Measurements from ENCODE around the gene ATP11A. TPM values are rescaled to one million over a fixed set of nuclear protein-coding genes. Genes with fewer than 3 reads are reported as not detected.

ATP11A gene
- total and polyA plus RNA-seq, 9 of the 15 experiments (the other 6 are each of a cell fraction or from before 2014, with no cell fraction given) = 0.38 to 34.2 (median 4.2) TPM

- TF ChIP-seq REST (IDR thresholded peaks at IDR 0.05; ENCODE audit: borderline replicate concordance) (no peak), REST (CRISPR knock-in tag; IDR thresholded peaks at IDR 0.05; ENCODE audit: low read depth) (no peak), ZNF740 (CRISPR knock-in tag; IDR thresholded peaks at IDR 0.05) (no peak), ZNF740 (tag; IDR thresholded peaks at IDR 0.05) (no peak), PKNOX1 (IDR thresholded peaks at IDR 0.05) (no peak), THRAP3 (IDR thresholded peaks at IDR 0.05; ENCODE audit: borderline replicate concordance) (no peak), L3MBTL2 (IDR thresholded peaks at IDR 0.05) (no peak), NFXL1 (CRISPR knock-in tag; IDR thresholded peaks at IDR 0.05) (no peak), SIX5 (IDR thresholded peaks at IDR 0.05; ENCODE audit: borderline replicate concordance in 1 of 2, insufficient read depth in 1 of 2, low read depth in 1 of 2, low read length in 2 of 2) (no peak), KLF16 (IDR thresholded peaks at IDR 0.05) (no peak), ZFP1 (CRISPR knock-in tag; IDR thresholded peaks at IDR 0.05) (no peak), PHB2 (IDR thresholded peaks at IDR 0.05; ENCODE audit: low read depth) (no peak), ZBTB1 (CRISPR knock-in tag; IDR thresholded peaks at IDR 0.05; ENCODE audit: borderline replicate concordance, low read depth) (no peak)
Measured at GRCh38 chr13:112896736-112897602, 207.1 kb downstream of the ATP11A start (continued).
